ENCODE results near the gene OTOG.

GRCh38 chr11:17672469-17672868 lies 125.4 kb downstream of the OTOG start:
- TF ChIP-seq CTCF (conservative IDR thresholded peaks at IDR 0.05) (no peak), EZH2 (IDR thresholded peaks at IDR 0.05; ENCODE audit: low read depth) (no peak)
